ENCODE measurements around the gene NMBR.

Gene NMBR

GRCh38 chr6:142187209-142187608 lies 40.3 kb upstream of the NMBR start:
- TF ChIP-seq, protein P1, sequence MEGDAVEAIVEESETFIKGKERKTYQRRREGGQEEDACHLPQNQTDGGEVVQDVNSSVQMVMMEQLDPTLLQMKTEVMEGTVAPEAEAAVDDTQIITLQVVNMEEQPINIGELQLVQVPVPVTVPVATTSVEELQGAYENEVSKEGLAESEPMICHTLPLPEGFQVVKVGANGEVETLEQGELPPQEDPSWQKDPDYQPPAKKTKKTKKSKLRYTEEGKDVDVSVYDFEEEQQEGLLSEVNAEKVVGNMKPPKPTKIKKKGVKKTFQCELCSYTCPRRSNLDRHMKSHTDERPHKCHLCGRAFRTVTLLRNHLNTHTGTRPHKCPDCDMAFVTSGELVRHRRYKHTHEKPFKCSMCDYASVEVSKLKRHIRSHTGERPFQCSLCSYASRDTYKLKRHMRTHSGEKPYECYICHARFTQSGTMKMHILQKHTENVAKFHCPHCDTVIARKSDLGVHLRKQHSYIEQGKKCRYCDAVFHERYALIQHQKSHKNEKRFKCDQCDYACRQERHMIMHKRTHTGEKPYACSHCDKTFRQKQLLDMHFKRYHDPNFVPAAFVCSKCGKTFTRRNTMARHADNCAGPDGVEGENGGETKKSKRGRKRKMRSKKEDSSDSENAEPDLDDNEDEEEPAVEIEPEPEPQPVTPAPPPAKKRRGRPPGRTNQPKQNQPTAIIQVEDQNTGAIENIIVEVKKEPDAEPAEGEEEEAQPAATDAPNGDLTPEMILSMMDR (IDR thresholded peaks at IDR 0.05; ENCODE audit: low read length, missing control alignments), result no peak
- peak; percentile 78 for DNase-seq (ENCODE audit: low read depth)
- H3K4me3 ChIP-seq (replicated peaks; ENCODE audit: low read depth, low read length), result no peak overlapping the region

DNA sequence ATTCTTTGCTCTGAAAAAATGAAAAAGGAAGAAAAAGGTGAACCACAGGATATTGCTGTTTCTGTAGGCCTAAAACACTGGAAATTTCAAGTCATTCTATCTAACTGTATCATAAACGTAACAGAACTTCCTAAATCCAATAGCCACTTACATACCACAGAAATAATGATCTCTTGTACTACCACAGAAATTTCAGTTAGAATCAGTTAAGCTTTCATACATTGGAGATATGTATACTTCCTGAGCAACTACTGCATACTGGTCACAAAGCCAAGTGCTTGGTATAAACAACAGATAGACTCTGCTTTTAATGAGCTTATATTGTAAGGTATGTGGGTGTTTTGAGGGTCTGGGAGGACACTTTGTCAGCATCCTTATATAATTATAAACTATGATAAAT lies 38.7 kb upstream of the NMBR start:
- DNase-seq (ENCODE audit: low read depth), result no peak
- no peak overlapping the region for H3K4me3 ChIP-seq (replicated peaks; ENCODE audit: low read depth, low read length)
- TF ChIP-seq, protein P1 (IDR thresholded peaks at IDR 0.05; ENCODE audit: low read length, missing control alignments), result no peak

DNA sequence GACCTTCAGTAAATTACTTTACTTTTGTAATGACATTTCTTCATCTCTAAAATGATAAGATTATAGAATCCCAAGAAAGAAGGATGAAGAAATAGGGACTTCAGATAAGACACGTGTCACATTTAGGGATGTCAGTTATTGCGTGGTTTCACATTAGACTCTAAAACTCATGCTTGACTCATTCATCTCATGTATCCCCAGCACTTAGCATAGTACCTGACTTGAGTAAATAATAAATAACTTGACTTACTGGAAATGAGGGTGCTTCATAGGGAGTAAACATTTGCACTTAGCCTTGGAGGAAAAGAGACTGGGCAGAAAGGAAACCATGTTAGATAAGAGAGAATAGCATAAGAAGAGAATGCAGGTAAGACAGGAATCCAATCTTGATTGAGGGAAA lies 37.4 kb upstream of the NMBR start:
- no peak for DNase-seq (ENCODE audit: low read depth)
- TF ChIP-seq, protein P1 (IDR thresholded peaks at IDR 0.05; ENCODE audit: low read length, missing control alignments), result no peak
- H3K4me3 ChIP-seq (replicated peaks; ENCODE audit: low read depth, low read length), result no peak overlapping the region

DNA sequence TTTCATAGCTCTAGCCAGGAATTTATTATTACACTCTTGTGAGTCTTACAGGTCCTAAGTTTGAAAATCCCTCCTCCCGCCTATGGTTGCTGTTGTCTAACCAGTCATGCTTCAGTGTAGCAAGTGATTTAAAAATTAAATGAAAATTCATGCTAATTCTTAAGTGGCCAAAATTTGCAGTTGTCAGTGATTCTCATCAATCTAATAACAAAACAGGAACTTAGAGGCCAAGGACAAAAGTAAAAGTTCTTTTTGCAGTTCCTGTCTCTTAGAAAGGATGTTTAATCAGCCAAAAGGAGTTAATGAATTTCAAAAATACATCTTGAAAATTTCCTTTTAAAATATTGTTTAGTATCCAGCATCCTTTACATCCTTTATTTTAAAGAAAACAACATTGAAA lies 36.4 kb upstream of the NMBR start:
- H3K4me3 ChIP-seq (replicated peaks; ENCODE audit: low read depth, low read length), result no peak overlapping the region
- TF ChIP-seq, protein P1 (IDR thresholded peaks at IDR 0.05; ENCODE audit: low read length, missing control alignments), result no peak
- DNase-seq (ENCODE audit: low read depth), result no peak

DNA sequence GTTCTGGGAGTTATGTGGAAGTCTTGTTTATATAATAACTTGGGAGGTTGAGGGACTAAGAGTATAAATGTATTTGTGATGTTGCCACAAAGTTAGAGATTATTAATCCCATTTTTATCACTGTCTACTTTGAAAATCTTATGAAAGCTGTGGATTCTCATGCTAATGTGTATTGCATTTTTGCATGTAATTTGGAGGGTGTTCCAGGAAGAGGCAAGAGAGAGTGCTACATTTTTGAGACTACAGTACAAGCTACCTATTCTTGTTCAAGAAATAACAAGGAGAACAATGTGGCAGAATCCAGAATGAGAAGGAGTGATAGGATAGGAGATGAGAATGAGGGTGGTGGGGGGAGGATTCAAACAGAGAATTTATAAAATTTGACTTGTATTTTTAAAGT lies 35.1 kb upstream of the NMBR start:
- DNase-seq (ENCODE audit: low read depth), result no peak
- TF ChIP-seq, protein P1 (IDR thresholded peaks at IDR 0.05; ENCODE audit: low read length, missing control alignments), result no peak
- H3K4me3 ChIP-seq (replicated peaks; ENCODE audit: low read depth, low read length), result no peak overlapping the region

- no peak overlapping the region for H3K4me3 ChIP-seq (replicated peaks; ENCODE audit: low read depth, low read length)
- no peak for DNase-seq (ENCODE audit: low read depth)
- TF ChIP-seq, protein P1 (IDR thresholded peaks at IDR 0.05; ENCODE audit: low read length, missing control alignments), result no peak
Observed at GRCh38 chr6:142178129-142178528, 31.2 kb upstream of the NMBR start.

DNA sequence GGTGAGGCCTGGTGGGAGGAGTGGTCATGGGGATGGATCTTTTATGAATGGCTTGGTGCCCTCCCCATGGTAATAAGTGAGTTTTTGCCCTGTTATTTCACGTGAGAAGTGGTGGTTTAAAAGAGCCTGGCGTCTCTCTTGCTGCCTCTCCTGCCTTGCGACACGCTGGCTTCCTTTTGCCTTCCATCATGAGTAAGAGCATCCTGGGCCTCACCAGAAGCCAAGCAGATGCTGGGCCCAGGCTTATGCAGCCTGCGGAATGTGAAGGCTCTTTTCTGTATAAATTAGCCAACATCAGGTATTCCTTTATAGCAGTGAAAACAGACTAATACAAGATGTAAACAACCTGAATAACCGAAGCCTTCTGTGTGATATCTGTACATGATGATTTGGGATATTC lies 27.8 kb upstream of the NMBR start:
- DNase-seq (ENCODE audit: low read depth), result no peak
- TF ChIP-seq, protein P1 (IDR thresholded peaks at IDR 0.05; ENCODE audit: low read length, missing control alignments), result no peak
- no peak overlapping the region for H3K4me3 ChIP-seq (replicated peaks; ENCODE audit: low read depth, low read length)
